Activated T-helper 2 cell treated with anti-CD3 and anti-CD28 coated beads, Interferon-gamma antibody, Interleukin-2, Interleukin-4, amounts not matched to agents 10 μg/mL and 5 μg/mL and 100 μg/mL, durations not matched to agents 14 hours and 24 hours and 36 hours (primary cell): Measurements from ENCODE around the gene SERAC1. TPM values are rescaled to one million over a fixed set of nuclear protein-coding genes. Genes with fewer than 3 reads are reported as not detected.
A peak's percentile ranks its signal among the peaks of the same experiment; 100 is the strongest.
"Not testable (repeated sequence)": the region's sequence is repeated elsewhere in the genome, so short reads cannot be mapped to it uniquely, and the experiment has no call there.

Source experiments
- DNase-seq: peaks from one replicate; pipeline ENCODE4 v3.0.0; 2021; ENCODE audit warnings: low spot score
- H3K27ac Mint-ChIP-seq: one replicate; pipeline ENCODE4 v1.8.0; 2021; ENCODE audit warnings: mixed read lengths
- H3K27me3 Mint-ChIP-seq: one replicate; pipeline ENCODE4 v1.8.0; 2021; ENCODE audit warnings: low read depth, mixed read lengths
- H3K36me3 Mint-ChIP-seq: one replicate; pipeline ENCODE4 v1.8.0; 2021; ENCODE audit warnings: low read depth, mixed read lengths
- H3K4me1 Mint-ChIP-seq: one replicate; pipeline ENCODE4 v1.8.0; 2021; ENCODE audit warnings: low read depth, mixed read lengths
- H3K4me3 Mint-ChIP-seq: one replicate; pipeline ENCODE4 v1.8.0; 2021; ENCODE audit warnings: low read depth, mild to moderate bottlenecking, moderate library complexity, mixed read lengths
- H3K9me3 Mint-ChIP-seq: one replicate; pipeline ENCODE4 v1.8.0; 2021; ENCODE audit warnings: mixed read lengths
- intact Hi-C: fragments of 100-400 bp; cut with micrococcal nuclease; formaldehyde crosslinking; loops from one replicate; pipeline ENCODE4 v1.15.1; 2023
- total RNA-seq: library from RNA; stranded (reverse); gene quantifications from 2 replicates; pipeline ENCODE4 v1.2.3, GENCODE V29; 2022

The SERAC1 gene
- total RNA-seq, 1 donor from 2014 or later: 6.6 TPM

GRCh38 chr6:158191761-158192160, 23.7 kb upstream of the SERAC1 start:
- no peak overlapping the region for H3K4me3 Mint-ChIP-seq
- H3K9me3 Mint-ChIP-seq: no peaks in the 10 kb centered on the region
- no peaks in the 10 kb centered on the region for H3K4me1 Mint-ChIP-seq
- intact Hi-C loops: no loop called here
- peaks cover 42% of the 10 kb centered on the region for H3K36me3 Mint-ChIP-seq
- H3K27me3 Mint-ChIP-seq: no peaks in the 10 kb centered on the region
- no peak for DNase-seq
- no peak overlapping the region for H3K27ac Mint-ChIP-seq

- H3K9me3 Mint-ChIP-seq: no peaks in the 10 kb centered on the region
- no peak overlapping the region for H3K4me3 Mint-ChIP-seq
- intact Hi-C loops: no loop called here
- H3K4me1 Mint-ChIP-seq: peaks cover 7% of the 10 kb centered on the region
- no peak overlapping the region for H3K27ac Mint-ChIP-seq
- no peak for DNase-seq
- no peaks in the 10 kb centered on the region for H3K27me3 Mint-ChIP-seq
- peaks cover 43% of the 10 kb centered on the region for H3K36me3 Mint-ChIP-seq
These were observed 23.0 kb upstream of the SERAC1 start for GRCh38 chr6:158191032-158191431.

- H3K27me3 Mint-ChIP-seq: no peaks in the 10 kb centered on the region
- intact Hi-C loops: no loop called here
- no peak overlapping the region for H3K27ac Mint-ChIP-seq
- H3K36me3 Mint-ChIP-seq: peaks cover 47% of the 10 kb centered on the region
- H3K4me1 Mint-ChIP-seq: peaks cover 19% of the 10 kb centered on the region
- H3K4me3 Mint-ChIP-seq: no peak overlapping the region
- no peaks in the 10 kb centered on the region for H3K9me3 Mint-ChIP-seq
- no peak for DNase-seq
These were observed 20.5 kb upstream of the SERAC1 start for GRCh38 chr6:158188591-158188990.

- intact Hi-C loops: loop anchor here (2.0 kb wide), 1 partner anchor 21 kb away; no protein-coding TSS in a partner anchor
- no peak for DNase-seq
- Mint-ChIP-seq H3K4me1 (peaks cover 32% of the 10 kb centered on the region), H3K36me3 (peaks cover 50% of the 10 kb centered on the region), H3K9me3 (peaks cover 2% of the 10 kb centered on the region), H3K4me3 (no peak overlapping the region), H3K27me3 (no peaks in the 10 kb centered on the region), H3K27ac (peak overlapping the region; percentile 50)
These were observed 17.8 kb upstream of the SERAC1 start for GRCh38 chr6:158185729-158186456.

- intact Hi-C loops: no loop called here
These were observed 16.5 kb upstream of the SERAC1 start for GRCh38 chr6:158184608-158185007.

GRCh38 chr6:158183174-158183972, 15.3 kb upstream of the SERAC1 start:
- intact Hi-C loops, DNase-seq, H3K4me3 Mint-ChIP-seq, H3K9me3 Mint-ChIP-seq, H3K27ac Mint-ChIP-seq, H3K27me3 Mint-ChIP-seq: not testable (repeated sequence)
- peaks cover 73% of the 10 kb centered on the region for H3K36me3 Mint-ChIP-seq
- peaks cover 32% of the 10 kb centered on the region for H3K4me1 Mint-ChIP-seq

More at GRCh38 chr6:158184608-158185007, 16.5 kb upstream of the SERAC1 start:
- H3K4me3 Mint-ChIP-seq: no peak overlapping the region
- no peak overlapping the region for H3K27ac Mint-ChIP-seq
- H3K27me3 Mint-ChIP-seq: no peaks in the 10 kb centered on the region
- DNase-seq: no peak
- peaks cover 32% of the 10 kb centered on the region for H3K4me1 Mint-ChIP-seq
- H3K9me3 Mint-ChIP-seq: peaks cover 9% of the 10 kb centered on the region
- peaks cover 60% of the 10 kb centered on the region for H3K36me3 Mint-ChIP-seq

- DNase-seq, intact Hi-C loops, H3K4me3 Mint-ChIP-seq, H3K27me3 Mint-ChIP-seq, H3K4me1 Mint-ChIP-seq, H3K27ac Mint-ChIP-seq, H3K9me3 Mint-ChIP-seq: not testable (repeated sequence)
- H3K36me3 Mint-ChIP-seq: peaks cover 45% of the 10 kb centered on the region
These were observed 9.7 kb upstream of the SERAC1 start for GRCh38 chr6:158177712-158178111.

- Mint-ChIP-seq H3K36me3 (peaks cover 32% of the 10 kb centered on the region), H3K4me3 (no peak overlapping the region), H3K4me1 (peaks cover 3% of the 10 kb centered on the region), H3K9me3 (no peaks in the 10 kb centered on the region), H3K27me3 (no peaks in the 10 kb centered on the region), H3K27ac (no peak overlapping the region)
- no peak for DNase-seq
- intact Hi-C loops: no loop called here
These were observed 7.0 kb upstream of the SERAC1 start for GRCh38 chr6:158175111-158175510.

- Mint-ChIP-seq H3K36me3 (peaks cover 26% of the 10 kb centered on the region), H3K9me3 (no peaks in the 10 kb centered on the region), H3K4me1 (peaks cover 3% of the 10 kb centered on the region), H3K4me3 (no peak overlapping the region), H3K27ac (no peak overlapping the region), H3K27me3 (no peaks in the 10 kb centered on the region)
- DNase-seq: no peak
- intact Hi-C loops: no loop called here
These were observed 6.5 kb upstream of the SERAC1 start for GRCh38 chr6:158174514-158174913.

- H3K36me3 Mint-ChIP-seq: peaks cover 21% of the 10 kb centered on the region
- DNase-seq: no peak
- no peak overlapping the region for H3K4me3 Mint-ChIP-seq
- H3K4me1 Mint-ChIP-seq: peaks cover 3% of the 10 kb centered on the region
- no peaks in the 10 kb centered on the region for H3K27me3 Mint-ChIP-seq
- H3K27ac Mint-ChIP-seq: no peak overlapping the region
- H3K9me3 Mint-ChIP-seq: no peaks in the 10 kb centered on the region
- intact Hi-C loops: no loop called here
These were observed 6.0 kb upstream of the SERAC1 start for GRCh38 chr6:158174024-158174423.

- no peaks in the 10 kb centered on the region for H3K27me3 Mint-ChIP-seq
- H3K4me3 Mint-ChIP-seq: no peak overlapping the region
- H3K4me1 Mint-ChIP-seq: peaks cover 4% of the 10 kb centered on the region
- peaks cover 13% of the 10 kb centered on the region for H3K36me3 Mint-ChIP-seq
- no peaks in the 10 kb centered on the region for H3K9me3 Mint-ChIP-seq
- DNase-seq: no peak
- intact Hi-C loops: no loop called here
- H3K27ac Mint-ChIP-seq: no peak overlapping the region
These were observed 3.9 kb upstream of the SERAC1 start for GRCh38 chr6:158172001-158172400.

GRCh38 chr6:158170656-158171081, 2.6 kb upstream of the SERAC1 start:
- no peaks in the 10 kb centered on the region for H3K27me3 Mint-ChIP-seq
- DNase-seq: no peak
- no peak overlapping the region for H3K4me3 Mint-ChIP-seq
- peaks cover 15% of the 10 kb centered on the region for H3K36me3 Mint-ChIP-seq
- no peak overlapping the region for H3K27ac Mint-ChIP-seq
- intact Hi-C loops: no loop called here
- H3K4me1 Mint-ChIP-seq: peaks cover 15% of the 10 kb centered on the region
- no peaks in the 10 kb centered on the region for H3K9me3 Mint-ChIP-seq

GRCh38 chr6:158169634-158170033, 1.6 kb upstream of the SERAC1 start:
- Mint-ChIP-seq H3K36me3 (peaks cover 17% of the 10 kb centered on the region), H3K4me1 (peaks cover 23% of the 10 kb centered on the region)
- H3K27ac Mint-ChIP-seq, H3K4me3 Mint-ChIP-seq, DNase-seq, H3K27me3 Mint-ChIP-seq, H3K9me3 Mint-ChIP-seq: not testable (repeated sequence)
- intact Hi-C loops: loop anchor here (2.0 kb wide), 1 partner anchor 37 kb away; no protein-coding TSS in a partner anchor
